HG02884 (cell line): ENCODE data around the gene CXorf38.

Source experiments
- ATAC-seq: cut with Tn5 transposase; IDR thresholded peaks from one replicate; pipeline ENCODE4 v1.9.1; 2021; ENCODE audit warnings: mild to moderate bottlenecking, moderate library complexity; ENCODE audit not compliant: unreplicated experiment

The CXorf38 gene, protein sequence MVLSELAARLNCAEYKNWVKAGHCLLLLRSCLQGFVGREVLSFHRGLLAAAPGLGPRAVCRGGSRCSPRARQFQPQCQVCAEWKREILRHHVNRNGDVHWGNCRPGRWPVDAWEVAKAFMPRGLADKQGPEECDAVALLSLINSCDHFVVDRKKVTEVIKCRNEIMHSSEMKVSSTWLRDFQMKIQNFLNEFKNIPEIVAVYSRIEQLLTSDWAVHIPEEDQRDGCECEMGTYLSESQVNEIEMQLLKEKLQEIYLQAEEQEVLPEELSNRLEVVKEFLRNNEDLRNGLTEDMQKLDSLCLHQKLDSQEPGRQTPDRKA

DNA sequence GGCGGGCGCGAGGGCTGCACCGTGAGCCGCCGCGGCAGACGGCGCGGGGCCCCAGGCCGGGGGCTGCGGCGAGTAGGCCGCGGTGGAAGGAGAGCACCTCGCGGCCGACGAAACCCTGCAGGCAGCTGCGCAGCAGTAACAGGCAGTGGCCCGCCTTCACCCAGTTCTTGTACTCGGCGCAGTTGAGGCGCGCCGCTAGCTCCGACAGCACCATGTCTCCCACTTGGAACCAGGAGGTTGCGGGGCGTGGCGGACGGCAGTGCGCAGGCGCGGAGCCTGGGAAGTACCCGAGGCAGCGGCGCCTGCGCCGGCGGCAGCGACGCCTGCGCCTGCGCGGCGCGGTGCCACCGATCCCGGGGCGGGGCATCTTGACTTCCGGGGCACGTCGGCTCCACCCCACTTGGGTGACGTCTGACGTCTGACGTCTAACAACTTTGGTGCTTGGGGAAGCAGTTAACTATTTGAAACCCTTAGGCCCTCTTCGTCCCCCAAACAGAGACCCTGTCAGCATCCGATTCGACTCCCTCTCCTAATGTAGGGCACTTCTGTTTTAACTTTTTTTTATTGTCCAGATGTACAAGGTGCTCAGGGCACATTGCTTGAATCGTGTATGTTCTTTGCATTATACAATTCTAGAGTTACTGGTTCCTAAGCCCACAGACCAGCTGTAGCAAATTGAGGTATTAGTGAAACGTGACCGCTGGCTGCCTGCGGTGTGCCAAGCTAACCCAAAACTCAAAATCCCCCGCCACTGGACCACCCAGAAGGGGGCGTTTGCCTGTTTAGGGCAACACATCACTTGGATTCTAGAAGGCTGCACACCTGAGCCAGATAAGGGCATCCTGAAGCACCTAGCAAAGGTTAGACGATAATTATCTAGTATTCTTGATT is at the start of gene CXorf38:
Gene CXorf38, minus strand, starts transcription at position 255 of the 891 bp plus-strand sequence. Its CDS starts 41 bp downstream, at position 214.
- peak; percentile 60 for ATAC-seq

DNA sequence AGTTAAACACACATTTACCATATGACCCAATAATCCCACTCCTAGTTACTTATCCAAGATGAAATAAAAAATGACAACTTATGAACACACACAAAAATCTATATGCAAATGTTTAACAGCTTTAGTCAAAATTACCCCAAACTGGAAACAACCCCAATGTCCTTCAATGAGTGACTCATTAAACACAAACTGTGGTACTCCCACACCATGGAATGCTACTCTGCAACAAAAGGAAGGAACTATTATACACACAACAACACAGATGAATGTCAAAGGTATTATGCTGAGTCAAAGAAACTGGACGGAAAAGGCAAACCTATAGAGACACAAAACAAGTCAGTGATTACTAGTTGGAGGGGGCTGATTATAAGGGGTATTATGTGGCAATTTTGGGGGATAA is 47.4 kb upstream of the CXorf38 start:
- ATAC-seq = no peak

DNA sequence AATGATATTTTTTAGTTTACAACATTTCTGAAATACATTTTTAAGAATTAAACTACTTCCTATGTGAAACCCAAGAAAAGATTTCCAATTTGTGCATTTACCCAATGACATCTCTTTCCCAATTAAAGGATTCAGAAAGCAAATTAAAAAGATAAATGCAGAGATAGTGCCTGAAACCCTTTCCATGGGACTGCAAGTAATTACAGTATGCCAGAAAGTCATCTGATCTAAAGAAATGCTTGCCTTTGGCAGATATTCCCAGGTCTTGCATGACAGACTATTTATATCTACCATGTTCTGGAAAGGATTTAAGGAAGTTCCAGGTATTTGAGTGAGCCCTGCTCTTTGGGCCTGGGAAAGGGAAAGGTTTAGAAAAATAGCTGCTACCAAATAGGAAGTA is 41.6 kb upstream of the CXorf38 start:
- no peak for ATAC-seq

DNA sequence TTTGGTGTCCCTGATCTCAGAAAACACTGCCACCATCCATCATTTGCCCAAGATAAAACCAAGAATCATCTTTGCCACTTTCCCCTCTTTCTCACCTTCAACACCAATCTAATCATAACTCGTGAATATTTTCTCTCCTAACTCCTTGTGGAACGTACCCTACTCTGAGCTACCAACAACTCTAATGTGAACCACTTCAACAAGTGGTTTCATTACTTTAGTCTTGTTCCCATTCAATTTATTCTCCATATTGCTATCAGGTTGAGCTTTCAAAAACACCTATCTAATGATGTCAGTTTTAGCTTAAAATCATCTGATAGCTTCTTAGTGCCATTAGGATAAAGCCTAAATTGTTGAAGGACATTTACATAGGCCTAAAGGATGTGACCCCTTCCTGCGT is 39.8 kb upstream of the CXorf38 start:
- ATAC-seq = no peak

DNA sequence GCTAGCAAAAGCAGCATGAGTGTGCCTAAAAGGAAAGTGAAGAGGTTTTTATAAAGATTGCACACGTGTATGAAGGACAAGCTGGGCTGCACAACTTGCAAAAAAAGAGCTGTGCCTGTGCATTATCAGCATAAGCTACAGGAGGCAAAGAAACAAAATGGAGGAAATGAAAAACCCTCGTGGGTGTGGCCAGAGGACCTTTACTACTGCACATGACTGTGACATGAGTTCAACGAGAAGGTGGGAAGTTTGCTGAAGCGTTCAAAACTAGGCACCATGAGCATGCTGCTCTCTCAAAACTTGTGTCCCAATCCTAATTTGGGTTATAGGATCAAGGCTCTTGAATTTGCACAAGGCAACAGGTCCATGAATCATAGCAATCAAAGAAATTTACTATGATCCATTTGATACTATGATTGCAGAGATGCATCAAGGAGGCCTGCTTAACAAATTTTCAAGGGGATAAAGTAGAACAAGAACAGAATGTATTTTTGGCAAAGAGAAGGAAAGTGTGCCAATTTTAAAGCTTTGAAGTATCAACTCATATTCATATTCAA is 38.1 kb upstream of the CXorf38 start:
- ATAC-seq = no peak

DNA sequence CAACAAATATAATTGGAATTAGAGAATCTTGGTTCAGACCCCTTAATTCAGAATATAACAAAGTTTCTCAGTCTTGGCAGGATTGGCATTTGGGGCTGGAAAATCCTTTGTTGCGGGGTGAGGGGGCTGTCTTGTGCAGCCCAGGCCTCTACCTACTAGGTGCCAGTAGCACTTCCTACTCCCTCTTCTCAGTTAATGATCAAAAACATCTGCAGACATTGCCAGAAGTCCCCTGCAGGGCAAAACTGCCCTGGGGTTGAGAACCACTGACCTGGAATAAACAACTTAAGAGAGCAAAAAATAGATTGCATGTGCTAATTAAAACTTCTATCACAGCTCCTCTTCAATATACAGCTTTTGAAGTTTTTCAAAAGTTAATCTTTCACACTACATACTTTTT is 36.7 kb upstream of the CXorf38 start:
- ATAC-seq = no peak

DNA sequence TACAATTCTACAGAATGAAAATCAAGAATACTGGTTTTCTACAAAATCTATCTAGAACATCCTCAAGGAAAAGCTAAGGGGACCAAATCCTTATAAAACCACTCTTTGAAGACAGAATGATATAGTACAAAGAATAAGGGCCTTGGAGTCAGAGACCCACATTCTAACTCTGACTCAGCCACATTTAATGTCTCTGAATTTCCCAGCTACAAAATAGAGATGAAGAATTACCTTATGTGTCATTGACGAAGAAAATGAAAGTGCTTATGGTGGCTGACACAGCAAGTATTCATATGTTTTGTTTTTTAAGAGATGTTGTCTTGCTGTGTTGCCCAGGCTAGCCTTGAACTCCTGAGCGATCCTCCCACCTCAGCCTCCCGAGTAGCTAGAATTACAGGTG is 35.9 kb upstream of the CXorf38 start:
- ATAC-seq = no peak

DNA sequence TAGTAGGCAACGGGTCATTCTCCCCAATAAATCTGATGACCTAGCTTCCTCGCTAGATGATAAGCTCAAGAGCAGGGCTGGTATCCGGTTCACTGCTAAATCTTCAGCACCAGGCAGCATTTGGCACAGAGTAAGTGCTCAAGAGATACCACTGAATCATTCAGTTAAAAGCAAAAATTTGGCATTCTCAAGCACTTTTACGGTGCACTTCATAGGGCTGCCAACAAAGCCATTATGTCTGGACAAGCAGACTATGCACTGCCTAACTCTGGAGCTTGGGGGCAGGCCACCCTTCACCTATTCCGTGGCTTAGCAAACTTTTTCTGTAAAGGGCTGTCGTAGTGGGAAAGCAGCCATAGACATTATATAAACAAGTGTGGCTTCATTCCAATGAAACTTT is 23.8 kb upstream of the CXorf38 start:
- ATAC-seq = no peak

DNA sequence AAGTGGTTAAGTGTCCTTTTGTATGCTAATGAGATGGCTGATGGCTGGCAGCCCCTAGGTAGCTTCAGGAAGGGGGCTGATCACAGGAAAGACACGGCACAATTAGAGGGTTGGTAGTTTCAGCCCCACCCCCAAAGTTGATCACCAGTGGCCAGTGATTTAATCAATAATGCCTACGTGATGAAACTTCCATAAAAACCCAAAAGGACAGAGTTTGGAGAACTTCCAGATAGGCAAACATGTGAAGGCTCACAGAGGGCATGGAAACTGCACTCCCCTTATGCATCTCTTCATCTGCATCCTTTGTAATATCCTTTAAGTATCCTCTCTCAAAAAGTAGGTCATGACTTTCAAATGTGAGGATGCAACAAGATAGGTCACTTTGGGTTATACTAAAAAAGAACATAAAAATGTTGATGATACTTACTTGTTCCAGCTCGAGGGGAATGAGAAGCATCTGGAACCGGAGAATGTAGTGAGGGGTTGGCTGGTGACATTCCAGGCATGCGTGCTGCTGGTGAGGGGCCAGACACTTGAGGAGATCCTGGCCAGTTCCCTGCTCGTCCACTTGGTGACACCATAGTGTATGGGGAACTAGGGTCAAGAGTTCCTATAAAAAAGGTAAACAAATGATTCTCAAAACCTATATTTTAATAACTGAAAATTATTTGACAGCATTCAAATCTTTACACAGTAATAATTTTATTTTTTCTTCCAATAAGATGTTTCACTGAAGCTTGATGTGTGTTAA is 16.7 kb upstream of the CXorf38 start:
- ATAC-seq = no peak

DNA sequence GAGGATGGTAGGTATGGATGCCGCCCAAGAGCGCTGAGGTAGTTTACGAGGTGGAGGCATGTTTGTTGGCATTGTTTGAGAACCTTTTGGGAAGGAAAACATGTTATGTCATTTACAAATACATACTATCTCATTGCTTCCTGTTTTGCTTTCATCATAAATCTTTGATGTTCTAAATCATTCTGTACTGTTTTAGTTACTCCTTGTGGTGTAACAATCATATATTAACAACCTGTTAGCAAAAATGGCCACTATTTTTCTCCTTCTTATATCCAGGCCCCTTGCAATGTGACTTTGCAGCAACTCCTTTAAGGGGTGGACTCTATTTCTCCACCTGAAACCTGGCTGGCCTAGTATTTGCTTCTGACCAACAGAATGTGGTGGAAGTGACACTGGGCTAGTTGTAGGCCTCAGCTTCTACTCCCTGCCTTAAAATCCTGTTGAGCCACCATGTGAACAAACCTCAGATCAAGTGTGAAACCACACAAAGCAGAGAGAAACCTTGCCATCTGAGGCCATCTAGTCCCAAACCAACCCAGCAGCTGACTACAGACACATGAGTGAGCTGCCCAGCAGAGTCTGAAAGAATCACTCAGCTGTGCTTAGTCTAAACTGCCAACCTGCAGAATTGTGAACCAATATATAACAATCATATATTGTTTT is 15.8 kb upstream of the CXorf38 start:
- no peak for ATAC-seq

DNA sequence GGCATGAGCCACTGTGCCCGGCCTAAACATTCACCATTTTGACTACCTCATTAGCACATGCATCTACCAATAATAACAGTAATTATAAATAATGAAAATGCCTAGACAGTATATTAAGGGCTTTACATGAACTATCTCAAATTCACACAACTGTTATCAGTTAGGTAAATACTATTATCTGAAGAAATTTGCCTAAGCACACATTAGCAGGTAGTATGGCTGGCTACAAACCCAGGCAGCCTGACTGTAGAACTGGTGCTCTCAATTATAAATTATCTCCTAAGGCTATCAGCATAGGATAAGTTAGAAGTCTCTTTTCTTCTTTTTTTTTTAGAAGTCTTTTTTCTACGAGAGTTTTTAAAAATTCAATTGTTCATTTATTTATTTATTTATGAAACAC is 14.1 kb upstream of the CXorf38 start:
- ATAC-seq = no peak

DNA sequence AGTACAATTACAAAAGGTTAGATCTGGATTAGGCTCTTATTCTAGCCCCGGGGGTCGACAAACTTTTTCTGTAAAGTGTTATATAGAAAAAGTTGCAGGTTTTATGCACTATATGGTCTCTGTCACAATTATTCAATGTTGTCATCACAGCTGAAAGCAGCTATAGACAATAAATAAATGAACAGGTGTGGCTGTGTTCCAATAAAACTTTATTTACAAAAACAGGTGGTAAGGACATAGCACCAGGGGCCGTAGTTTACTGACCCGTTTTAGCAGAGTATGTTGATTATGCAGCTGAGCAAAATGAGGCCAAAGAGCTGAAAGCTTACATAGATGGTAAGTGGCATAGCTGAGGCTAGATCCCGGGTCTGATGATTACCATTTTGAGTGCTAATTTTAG is 13.0 kb upstream of the CXorf38 start:
- no peak for ATAC-seq

DNA sequence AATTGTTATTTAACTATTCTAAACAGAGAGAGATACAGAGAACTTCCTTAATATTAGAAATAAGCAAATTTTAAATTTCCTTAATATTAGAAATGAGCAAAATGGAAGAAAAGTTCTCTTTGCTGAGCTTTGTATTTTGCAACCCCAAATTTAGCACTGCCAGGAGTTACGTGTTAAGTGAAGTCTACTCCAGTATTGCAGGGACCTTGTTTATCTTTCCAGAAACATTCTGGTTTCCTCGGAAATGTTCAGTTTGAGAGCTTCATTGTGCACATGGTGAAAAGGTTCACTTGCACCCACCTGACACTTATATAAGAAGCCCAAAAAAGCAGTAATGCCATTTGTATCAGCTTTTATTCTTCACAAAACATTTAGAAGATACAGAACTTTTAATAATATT is 6.2 kb upstream of the CXorf38 start:
- no peak for ATAC-seq

DNA sequence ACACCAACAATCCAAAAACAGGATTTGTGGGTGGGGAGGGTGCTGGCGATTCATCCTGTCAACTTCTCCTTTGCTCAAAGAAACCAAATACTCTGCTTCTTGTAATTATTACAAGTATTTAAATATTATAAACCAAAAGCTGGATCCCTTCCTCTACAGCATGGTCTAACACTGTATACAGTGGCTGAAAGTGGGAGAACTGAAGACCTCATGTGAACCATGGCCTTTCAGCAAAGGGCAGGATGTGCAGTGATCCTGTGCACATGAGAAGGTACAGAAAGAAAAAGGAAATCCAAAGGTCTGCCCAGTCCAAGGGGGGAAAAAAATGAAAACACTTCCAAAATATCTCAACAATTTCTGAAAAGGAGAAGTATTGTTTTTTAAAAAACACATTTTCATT is 5.3 kb upstream of the CXorf38 start:
- no peak for ATAC-seq

DNA sequence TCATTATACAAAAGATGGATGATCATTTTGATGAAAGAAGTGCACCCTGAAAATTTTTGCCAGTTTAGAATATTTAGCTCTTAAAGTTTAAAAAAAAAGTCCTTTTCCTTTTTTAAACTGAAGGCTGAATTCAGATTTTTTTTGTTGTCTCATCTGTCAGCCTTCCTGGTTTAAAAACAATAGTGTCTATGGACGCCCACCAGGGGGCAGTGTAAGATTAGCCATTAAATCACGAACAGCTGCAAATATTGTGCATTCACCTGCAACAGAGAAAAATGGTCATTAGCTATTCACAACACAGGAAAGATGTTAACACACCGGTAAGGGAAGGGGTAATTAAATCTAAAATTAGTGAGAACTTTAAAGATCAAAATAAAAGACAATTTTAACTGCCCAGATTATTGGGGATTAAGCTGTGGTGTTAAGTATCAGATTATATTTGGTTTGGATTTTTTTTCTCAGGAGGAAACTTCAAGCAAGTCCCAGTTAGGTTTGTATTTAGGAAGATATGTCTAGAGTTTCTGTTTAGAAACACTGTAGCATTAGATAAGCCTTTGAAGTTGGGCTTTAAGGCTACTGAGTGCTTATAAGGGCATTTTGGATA is 4.4 kb upstream of the CXorf38 start:
- ATAC-seq = no peak

DNA sequence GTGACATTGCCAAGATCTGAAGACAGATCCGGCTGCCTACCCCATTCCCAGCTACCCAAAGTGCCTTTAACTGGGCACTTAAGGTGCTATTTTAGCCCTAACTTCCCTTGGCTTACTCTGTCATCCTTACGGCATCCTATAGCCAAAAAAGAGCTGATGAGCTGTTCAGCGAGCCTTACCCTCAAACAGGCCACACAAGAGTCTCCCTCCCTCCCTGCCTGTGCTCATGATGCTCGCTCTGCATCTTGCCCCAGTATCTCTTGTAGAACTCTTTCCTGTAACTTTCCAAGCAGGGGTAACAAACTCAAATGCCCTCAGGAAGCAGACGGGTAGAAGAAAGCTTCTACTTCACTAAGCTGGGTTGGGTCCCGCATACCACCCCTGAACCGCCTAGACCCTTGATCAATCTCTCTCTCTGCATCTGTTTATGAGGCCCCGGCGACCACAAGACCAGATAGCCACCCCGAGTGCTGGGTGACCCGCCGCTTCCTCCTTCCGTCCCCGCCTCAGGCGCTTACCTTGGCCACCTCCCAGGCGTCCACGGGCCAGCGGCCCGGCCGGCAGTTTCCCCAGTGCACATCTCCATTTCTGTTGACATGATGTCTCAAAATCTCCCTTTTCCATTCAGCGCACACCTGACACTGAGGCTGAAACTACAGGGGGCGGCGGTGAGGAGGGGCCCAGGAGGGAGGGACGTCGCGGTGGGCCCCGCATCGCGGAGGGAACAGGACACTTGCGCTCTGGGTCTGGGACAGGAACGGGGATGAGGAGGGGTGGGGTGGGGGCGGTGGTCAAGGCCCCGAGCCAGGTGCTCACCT is 663 bp downstream of the CXorf38 start:
- peak; percentile 20 for ATAC-seq

DNA sequence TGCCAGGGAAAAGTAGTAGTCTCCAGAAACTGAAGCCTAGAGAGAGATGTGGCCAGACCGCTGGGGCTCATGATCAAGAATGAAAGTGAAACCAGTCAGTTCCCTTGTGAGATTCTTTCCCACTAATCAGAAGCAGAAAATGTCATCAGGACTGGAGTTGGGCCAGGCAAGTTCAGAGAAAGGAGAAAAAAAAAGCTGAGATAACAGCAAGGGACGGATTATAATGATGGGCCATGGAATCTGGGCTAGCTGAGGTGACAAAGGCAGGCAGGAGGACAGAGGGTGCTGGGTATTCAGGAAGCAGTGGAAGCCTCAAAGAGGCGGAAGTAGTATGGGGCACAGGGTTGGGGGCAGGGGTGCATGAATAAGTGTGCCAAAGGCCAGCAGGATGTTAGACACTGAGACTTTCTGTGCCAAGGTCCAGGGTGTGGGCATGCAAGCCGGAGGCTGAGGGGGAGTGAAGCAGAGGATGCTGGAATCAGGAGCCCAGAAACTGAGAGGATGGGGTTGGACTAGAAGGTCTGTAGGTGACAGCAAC is 2.5 kb downstream of the CXorf38 start:
- no peak for ATAC-seq

DNA sequence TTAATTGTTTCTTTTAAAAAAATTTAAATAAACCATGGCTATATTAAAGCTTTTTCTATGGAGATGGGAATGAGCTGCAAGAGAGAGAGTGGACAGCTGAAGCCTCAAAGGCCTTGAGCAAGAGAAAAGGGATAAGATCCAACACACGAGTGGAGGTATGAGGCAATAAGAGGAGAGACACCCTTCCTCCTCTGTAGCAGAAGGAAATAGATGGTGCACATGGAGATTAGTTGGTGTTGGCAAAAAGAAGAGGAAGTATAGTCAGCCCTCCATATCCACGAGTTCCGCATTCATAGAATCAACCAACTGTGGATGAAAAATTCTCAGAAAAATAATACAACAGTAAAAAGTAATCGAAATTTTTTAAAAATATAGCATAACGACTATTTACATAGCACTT is 3.2 kb downstream of the CXorf38 start:
- ATAC-seq = no peak

DNA sequence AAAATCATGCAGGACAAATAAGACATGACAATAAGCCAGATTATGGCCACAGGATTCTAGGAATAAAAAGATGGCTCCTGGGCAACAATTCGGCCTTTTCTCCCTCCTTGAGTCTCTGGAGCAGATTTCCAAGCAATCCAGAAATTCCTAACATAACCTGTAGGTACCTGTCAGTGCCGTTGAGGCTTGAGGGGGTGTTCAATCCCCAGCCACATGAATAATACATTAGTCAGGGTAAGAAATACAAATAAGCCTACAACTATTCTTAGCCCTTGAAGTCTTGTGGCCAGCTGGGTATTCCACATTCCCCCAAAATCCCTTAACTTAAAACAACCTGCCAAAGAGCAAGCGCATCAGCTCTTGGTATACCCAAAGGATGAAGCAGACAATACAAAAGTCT is 9.7 kb downstream of the CXorf38 start:
- no peak for ATAC-seq
